Measurements from ENCODE around the gene RPSA. TPM values are rescaled to one million over a fixed set of nuclear protein-coding genes. Genes with fewer than 3 reads are reported as not detected.

The RPSA gene
- total and polyA plus RNA-seq, 9 of the 15 experiments (the other 6 are each of a cell fraction or from before 2014, with no cell fraction given): 2,290 to 4,272 (median 2,730) TPM

GRCh38 chr3:39445927-39446326 is 39.4 kb downstream of the RPSA start:
- ATAC-seq (no peak), FAIRE-seq (no peak), DNase-seq (ENCODE audit: extremely low read depth in 1 of 4, low spot score in 3 of 4) (no peak)
- no peak for TF ChIP-seq SAFB (IDR thresholded peaks at IDR 0.05; ENCODE audit: borderline replicate concordance, low read depth, low read length)
- TF ChIP-seq USF1 (CRISPR knock-in tag; IDR thresholded peaks at IDR 0.05): no peak
- no peak for TF ChIP-seq HNRNPUL1 (IDR thresholded peaks at IDR 0.05; ENCODE audit: low read length)
- no peak for TF ChIP-seq ZNF696 (CRISPR knock-in tag; conservative IDR thresholded peaks at IDR 0.05)
- no peak for TF ChIP-seq DMBX1 (CRISPR knock-in tag; IDR thresholded peaks at IDR 0.05; ENCODE audit: borderline replicate concordance)
- no peak for TF ChIP-seq SIN3B (IDR thresholded peaks at IDR 0.05; ENCODE audit: low read depth)
- TF ChIP-seq NCOA6 (IDR thresholded peaks at IDR 0.05): no peak
- TF ChIP-seq CTCFL (IDR thresholded peaks at IDR 0.05; ENCODE audit: borderline replicate concordance, insufficient read depth, low read depth, low read length, poor library complexity, severe bottlenecking): no peak
- TF ChIP-seq CAMTA2 (CRISPR knock-in tag; conservative IDR thresholded peaks at IDR 0.05): no peak
- Histone ChIP-seq H3K36me3 (ENCODE audit: control insufficient read depth, insufficient read depth, low read length) (no peaks in the 10 kb centered on the region), H3K4me3 (no peak overlapping the region), H3K9me3 (replicated peaks; ENCODE audit: control insufficient read depth, insufficient read depth, low read depth, low read length) (no peaks in the 10 kb centered on the region), H2AFZ (ENCODE audit: low read depth, low read length) (no peak overlapping the region), H3K9ac (ENCODE audit: insufficient read depth in 1 of 2, low read depth in 2 of 2, low read length in 2 of 2) (no peak overlapping the region), H3K4me2 (ENCODE audit: insufficient read depth, low read length) (no peak overlapping the region), H3K27ac (ENCODE audit: extremely low read depth, low read depth, low read length) (no peak overlapping the region), H4K20me1 (replicated peaks; ENCODE audit: control insufficient read depth, insufficient read depth, low read length) (no peaks in the 10 kb centered on the region), H3K79me2 (ENCODE audit: control insufficient read depth, insufficient read depth, low read length) (no peaks in the 10 kb centered on the region), H3K9me1 (ENCODE audit: control insufficient read depth, insufficient read depth, low read length) (no peaks in the 10 kb centered on the region), H3K27me3 (ENCODE audit: control insufficient read depth in 2 of 2, insufficient read depth in 2 of 2, low read length in 2 of 2) (peaks cover 14 to 18% of the 10 kb centered on the region in 2 experiments), H3K4me1 (replicated peaks in 1 of 2; ENCODE audit: control insufficient read depth in 2 of 2, insufficient read depth in 2 of 2, low read length in 2 of 2) (peaks cover 0 to 12% of the 10 kb centered on the region in 2 experiments; a peak in 2 of 5 replicates)
- 0% methylated on average over 2 of the region's 2 CpGs for WGBS (ENCODE audit: insufficient coverage, low coverage, missing lambda C conversion rate)
- in situ Hi-C loops (cut with MboI) (no loop called here), intact Hi-C loops (cut with micrococcal nuclease) (loop anchor here (5.0 to 10.0 kb wide), 2 partner anchors 546 to 729 kb away; no protein-coding TSS in a partner anchor)
- CTCF ChIA-PET (ENCODE audit: low intra/inter-chr PET ratio): interaction anchor here (0.8 to 3.0 kb wide), 2 partner anchors 13 to 52 kb away, joined by 3 to 30 read pairs; no protein-coding TSS in a partner anchor
- POLR2A ChIA-PET: interaction anchor here (0.6 to 1.3 kb wide), 4 partner anchors 11 to 68 kb away, joined by 3 to 4 read pairs (median 3); no protein-coding TSS in a partner anchor
- BruUV-seq (replicated peaks): no TSS peak
